DMS153 treated with DMSO at 0.1 percent for 48 hours (cell line): Measurements from ENCODE around the gene KCNG2.

ENCODE experiments used
- DNase-seq: peaks from one replicate; lab custom pipeline; 2025; ENCODE audit not compliant: unreplicated experiment; lab: John Stamatoyannopoulos, UW

KCNG2 gene

GRCh38 chr18:79818036-79818435, 20.3 kb downstream of the KCNG2 start:
- no peak for DNase-seq

- no peak for DNase-seq
Measured at GRCh38 chr18:79818631-79819030, 20.9 kb downstream of the KCNG2 start.

GRCh38 chr18:79819064-79819967, 21.6 kb downstream of the KCNG2 start:
- DNase-seq, result no peak

GRCh38 chr18:79819968-79820351, 22.2 kb downstream of the KCNG2 start:
- DNase-seq, result no peak

- no peak for DNase-seq
Measured at GRCh38 chr18:79823120-79823519, 25.4 kb downstream of the KCNG2 start.

- no peak for DNase-seq
Measured at GRCh38 chr18:79825913-79826312, 28.2 kb downstream of the KCNG2 start.

GRCh38 chr18:79826966-79827365, 29.2 kb downstream of the KCNG2 start:
- no peak for DNase-seq

GRCh38 chr18:79828258-79828657, 30.5 kb downstream of the KCNG2 start:
- DNase-seq, result no peak

- no peak for DNase-seq
Measured at GRCh38 chr18:79829136-79829854, 31.6 kb downstream of the KCNG2 start.

GRCh38 chr18:79832169-79832568, 34.4 kb downstream of the KCNG2 start:
- DNase-seq, result no peak

GRCh38 chr18:79834834-79835233, 37.1 kb downstream of the KCNG2 start:
- no peak for DNase-seq

GRCh38 chr18:79841936-79842335, 44.2 kb downstream of the KCNG2 start:
- no peak for DNase-seq

- no peak for DNase-seq
Measured at GRCh38 chr18:79844999-79845563, 47.3 kb downstream of the KCNG2 start.

- DNase-seq, result no peak
Measured at GRCh38 chr18:79846936-79847557, 49.3 kb downstream of the KCNG2 start.

GRCh38 chr18:79847606-79848293, 50.0 kb downstream of the KCNG2 start:
- DNase-seq, result no peak

- no peak for DNase-seq
Measured at GRCh38 chr18:79848294-79848578, 50.5 kb downstream of the KCNG2 start.

GRCh38 chr18:79848579-79849327, 51.0 kb downstream of the KCNG2 start:
- DNase-seq, result no peak

GRCh38 chr18:79849328-79850207, 51.8 kb downstream of the KCNG2 start:
- DNase-seq, result no peak

- no peak for DNase-seq
Measured at GRCh38 chr18:79850731-79851130, 53.0 kb downstream of the KCNG2 start.
